Osteoblast (primary cell): ENCODE results near the gene SYCP3. TPM values are rescaled to one million over a fixed set of nuclear protein-coding genes. Genes with fewer than 3 reads are reported as not detected.

Experiments
- DNase-seq: peaks from one replicate; pipeline ENCODE4 v3.0.0; 2011; ENCODE audit warnings: low spot score, mixed read lengths; ENCODE audit not compliant: insufficient read length; ENCODE audit errors: missing footprints
- H2AFZ ChIP-seq: 2 replicates; pipeline ENCODE4 v1.6.0; 2011; ENCODE audit warnings: mild to moderate bottlenecking, low read length
- H3K27ac ChIP-seq: 2 replicates; pipeline ENCODE4 v1.5.1; 2011; ENCODE audit warnings: mild to moderate bottlenecking, low read depth, low read length, moderate library complexity
- H3K27me3 ChIP-seq: 2 replicates; pipeline ENCODE4 v1.6.0; 2012; ENCODE audit warnings: mild to moderate bottlenecking, control low read depth, inconsistent platforms, low read length, moderate library complexity; ENCODE audit not compliant: insufficient read depth
- H3K36me3 ChIP-seq: 2 replicates; pipeline ENCODE4 v1.5.1; 2011; ENCODE audit warnings: mild to moderate bottlenecking, low read length, control low read depth, moderate library complexity; ENCODE audit not compliant: insufficient read depth
- H3K4me1 ChIP-seq: 2 replicates; pipeline ENCODE4 v1.5.1; 2011; ENCODE audit warnings: mild to moderate bottlenecking, low read length, control low read depth, moderate library complexity; ENCODE audit not compliant: insufficient read depth
- H3K4me2 ChIP-seq: 2 replicates; pipeline ENCODE4 v1.6.0; 2011; ENCODE audit warnings: mild to moderate bottlenecking, low read length; ENCODE audit not compliant: insufficient read depth
- H3K4me3 ChIP-seq: fragments of 200-600 bp; sonication (generic); 3 replicates; pipeline ENCODE4 v1.5.1; 2012; ENCODE audit warnings: mild to moderate bottlenecking, low read length, inconsistent platforms; ENCODE audit not compliant: insufficient read depth
- H3K79me2 ChIP-seq: 2 replicates; pipeline ENCODE4 v1.6.0; 2012; ENCODE audit warnings: mild to moderate bottlenecking, low read length, control low read depth, inconsistent platforms; ENCODE audit not compliant: insufficient read depth
- H3K9me3 ChIP-seq: 2 replicates; pipeline ENCODE4 v1.5.1; 2011; ENCODE audit warnings: low read depth, low read length, control low read depth
- H4K20me1 ChIP-seq: 2 replicates; pipeline ENCODE4 v1.6.0; 2012; ENCODE audit warnings: mild to moderate bottlenecking, low read length, control low read depth; ENCODE audit not compliant: insufficient read depth
- CTCF ChIP-seq: IDR thresholded peaks from 2 replicates; pipeline ENCODE4 v1.5.1; 2011; ENCODE audit warnings: mild to moderate bottlenecking, low read depth, low read length, moderate library complexity; ENCODE audit errors: extremely low read depth
- total RNA-seq: library from RNA; depleted of rRNA; stranded (reverse); fragments of >200 nt; gene quantifications from 2 replicates; pipeline ENCODE4 v1.2.3, GENCODE V29; 2012

SYCP3 gene
- total RNA-seq, 1 donor: 0.72 TPM

- no peak overlapping the region for H3K4me3 ChIP-seq
- no peak for TF ChIP-seq CTCF
- no peaks in the 10 kb centered on the region for H3K4me1 ChIP-seq
- peaks cover 18% of the 10 kb centered on the region for H3K36me3 ChIP-seq
- H3K27ac ChIP-seq: no peak overlapping the region
- no peak overlapping the region for H3K4me2 ChIP-seq
- no peak overlapping the region for H2AFZ ChIP-seq
- DNase-seq: no peak
- H3K9me3 ChIP-seq: no peaks in the 10 kb centered on the region
- H4K20me1 ChIP-seq: no peaks in the 10 kb centered on the region
- H3K79me2 ChIP-seq: no peaks in the 10 kb centered on the region
- H3K27me3 ChIP-seq: no peaks in the 10 kb centered on the region
Observed at GRCh38 chr12:101761781-101762180, 22.5 kb upstream of the SYCP3 start.

GRCh38 chr12:101761350-101761749, 22.1 kb upstream of the SYCP3 start:
- no peak overlapping the region for H3K4me2 ChIP-seq
- H3K4me3 ChIP-seq: no peak overlapping the region
- no peak for DNase-seq
- H3K27me3 ChIP-seq: no peaks in the 10 kb centered on the region
- no peak overlapping the region for H2AFZ ChIP-seq
- no peaks in the 10 kb centered on the region for H3K4me1 ChIP-seq
- peaks cover 18% of the 10 kb centered on the region for H3K36me3 ChIP-seq
- no peaks in the 10 kb centered on the region for H3K79me2 ChIP-seq
- no peaks in the 10 kb centered on the region for H4K20me1 ChIP-seq
- no peak overlapping the region for H3K27ac ChIP-seq
- TF ChIP-seq CTCF: no peak
- H3K9me3 ChIP-seq: no peaks in the 10 kb centered on the region

GRCh38 chr12:101759396-101760047, 20.3 kb upstream of the SYCP3 start:
- no peaks in the 10 kb centered on the region for H3K4me1 ChIP-seq
- H3K4me2 ChIP-seq: no peak overlapping the region
- H2AFZ ChIP-seq: no peak overlapping the region
- no peak overlapping the region for H3K27ac ChIP-seq
- H3K36me3 ChIP-seq: peaks cover 13% of the 10 kb centered on the region
- H3K4me3 ChIP-seq: no peak overlapping the region
- H3K79me2 ChIP-seq: no peaks in the 10 kb centered on the region
- H3K9me3 ChIP-seq: no peaks in the 10 kb centered on the region
- H4K20me1 ChIP-seq: no peaks in the 10 kb centered on the region
- no peak for DNase-seq
- TF ChIP-seq CTCF: peak; percentile 77
- H3K27me3 ChIP-seq: no peaks in the 10 kb centered on the region

GRCh38 chr12:101750152-101750551, 10.9 kb upstream of the SYCP3 start:
- no peak for TF ChIP-seq CTCF
- no peaks in the 10 kb centered on the region for H3K4me1 ChIP-seq
- H3K79me2 ChIP-seq: no peaks in the 10 kb centered on the region
- no peak overlapping the region for H3K27ac ChIP-seq
- no peaks in the 10 kb centered on the region for H4K20me1 ChIP-seq
- H3K4me3 ChIP-seq: no peak overlapping the region
- no peaks in the 10 kb centered on the region for H3K9me3 ChIP-seq
- H3K36me3 ChIP-seq: peaks cover 15% of the 10 kb centered on the region
- no peak overlapping the region for H2AFZ ChIP-seq
- DNase-seq: no peak
- H3K4me2 ChIP-seq: no peak overlapping the region
- H3K27me3 ChIP-seq: no peaks in the 10 kb centered on the region
